NCI-H146 (cell line): Measurements from ENCODE around the gene VBP1.
"Not testable (repeated sequence)": the region's sequence is repeated elsewhere in the genome, so short reads cannot be mapped to it uniquely, and the experiment has no call there.

ENCODE experiments used
- DNase-seq: peaks from one replicate; lab custom pipeline; 2025; lab: John Stamatoyannopoulos, UW

Gene VBP1

DNA sequence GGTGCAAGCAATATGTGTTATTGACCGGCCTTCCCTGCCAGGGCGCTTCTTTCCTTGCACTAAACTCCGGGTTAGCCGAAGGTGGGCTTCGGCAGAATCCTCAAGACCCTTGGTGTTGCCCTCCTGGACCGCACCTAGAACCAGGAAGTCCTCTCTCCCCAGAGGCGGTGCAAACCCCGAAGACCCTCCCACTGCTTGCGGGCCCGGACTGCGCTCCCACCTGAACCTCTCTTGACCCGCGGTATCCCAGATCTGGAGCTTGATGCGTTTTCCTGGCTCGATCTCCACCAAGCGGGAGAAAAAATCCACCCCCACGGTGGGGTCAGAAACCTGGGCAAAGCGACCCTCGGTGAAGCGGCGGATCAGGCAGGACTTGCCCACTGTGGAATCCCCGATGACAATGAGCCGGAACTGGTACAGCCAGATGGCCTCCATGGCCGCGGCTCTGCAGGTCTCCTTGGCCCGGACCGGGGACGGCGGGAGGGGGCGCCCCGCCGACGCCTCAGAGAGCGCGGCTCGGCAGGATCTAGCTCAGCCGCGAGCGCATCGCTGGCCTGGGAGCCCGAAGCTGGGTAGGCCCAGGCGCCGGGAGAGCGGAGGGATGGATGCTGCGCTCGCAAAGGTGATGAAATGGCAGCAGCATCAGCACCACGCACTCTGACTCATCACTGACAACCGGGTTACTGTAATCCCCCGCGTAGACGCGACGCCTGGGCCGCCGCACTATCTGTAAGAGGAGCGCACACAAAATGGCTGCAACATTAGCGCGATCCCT, 47.8 kb downstream of the VBP1 start, which contains the start of gene RAB39B:
Gene RAB39B (minus strand): TSS at position 638 of the 775 bp plus-strand sequence. CDS start 203 bp downstream, at position 435.
- DNase-seq = peak; percentile 77

DNA sequence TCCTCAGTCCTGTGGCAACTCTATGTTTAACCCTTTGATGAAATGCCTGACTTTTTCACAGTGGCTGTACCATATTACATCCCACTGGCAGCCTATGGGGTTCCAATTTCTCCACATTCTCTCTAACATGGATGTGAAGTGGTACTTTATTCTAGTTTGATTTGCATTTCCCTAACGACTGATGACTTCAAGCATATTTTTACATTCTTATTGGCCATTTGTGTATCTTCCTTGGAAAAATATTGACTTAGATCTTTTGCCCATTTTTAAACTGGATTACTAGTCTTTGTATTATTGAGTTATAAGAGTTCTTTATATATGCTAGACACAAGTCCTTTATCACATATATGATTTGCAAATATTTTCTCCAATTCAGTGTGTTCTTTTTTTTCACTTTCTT, 50.2 kb downstream of the VBP1 start:
- DNase-seq = no peak

DNA sequence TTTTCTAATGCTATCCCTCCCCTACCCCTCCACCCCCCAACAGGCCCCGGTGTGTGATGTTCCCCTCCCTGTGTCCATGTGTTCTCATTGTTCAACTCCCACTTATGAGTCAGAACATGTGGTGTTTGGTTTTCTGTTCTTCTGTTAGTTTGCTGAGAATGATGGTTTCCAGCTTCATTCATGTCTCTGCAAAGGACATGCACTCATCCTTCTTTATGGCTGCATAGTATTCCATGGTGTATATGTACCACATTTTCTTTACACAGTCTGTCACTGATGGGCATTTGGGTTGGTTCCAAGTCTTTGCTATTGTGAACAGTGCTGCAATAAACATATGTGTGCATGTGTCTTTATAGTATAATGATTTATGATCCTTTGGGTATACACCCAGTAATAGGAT, 51.7 kb downstream of the VBP1 start:
- not testable (repeated sequence) for DNase-seq

DNA sequence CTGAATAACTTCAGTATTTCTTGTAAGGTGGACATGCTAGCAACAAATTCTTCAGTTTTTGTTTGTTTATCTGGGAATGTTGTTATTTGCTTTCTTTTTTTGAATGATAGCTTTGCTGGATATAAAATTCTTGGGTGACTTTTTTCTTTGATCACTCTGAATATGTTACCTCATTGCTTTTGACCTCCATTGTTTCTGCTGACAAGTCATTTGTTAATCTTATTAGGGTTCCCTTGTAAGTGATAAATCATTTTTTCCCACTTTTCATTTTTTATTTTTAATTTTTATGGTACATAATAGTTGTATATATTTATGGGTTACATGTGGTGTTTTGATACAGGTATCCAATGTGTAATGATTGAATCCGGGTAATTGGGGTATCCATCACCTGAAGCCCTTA, 54.7 kb downstream of the VBP1 start:
- DNase-seq = no peak

DNA sequence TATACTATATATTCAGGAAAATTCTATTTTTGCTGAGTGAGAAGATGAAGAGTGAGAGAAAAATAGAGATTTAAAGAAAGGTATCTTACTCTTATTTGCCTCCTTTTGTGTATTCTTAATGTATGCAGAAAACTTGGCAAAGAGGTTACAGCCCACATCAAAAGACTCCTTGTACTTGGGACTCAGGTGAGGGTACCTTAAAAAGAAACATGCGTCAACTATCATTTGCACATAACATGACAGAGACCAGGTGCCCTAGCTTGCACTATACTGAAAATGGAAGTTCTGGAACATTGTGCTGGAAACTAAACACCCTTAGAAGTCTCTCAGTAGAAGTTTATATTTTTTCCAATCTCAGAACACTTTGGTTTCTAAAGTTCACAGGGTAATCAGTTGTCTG, 63.6 kb downstream of the VBP1 start:
- no peak for DNase-seq
